ENCODE measurements around the gene LIG1.

Gene LIG1

GRCh38 chr19:48117515-48118130, 52.5 kb downstream of the LIG1 start:
- TF ChIP-seq REST (IDR thresholded peaks at IDR 0.05; ENCODE audit: insufficient read depth in 1 of 2, low read depth in 2 of 2, low read length in 2 of 2) (no peak), SIN3A (IDR thresholded peaks at IDR 0.05; ENCODE audit: borderline replicate concordance, insufficient read depth, low read length) (no peak), TAF1 (IDR thresholded peaks at IDR 0.05; ENCODE audit: borderline replicate concordance, insufficient read depth, low read length) (no peak)

GRCh38 chr19:48113190-48113917, 56.8 kb downstream of the LIG1 start:
- TF ChIP-seq SIN3A (IDR thresholded peaks at IDR 0.05; ENCODE audit: borderline replicate concordance, insufficient read depth, low read length) (no peak), REST (IDR thresholded peaks at IDR 0.05; ENCODE audit: insufficient read depth in 1 of 2, low read depth in 2 of 2, low read length in 2 of 2) (no peak), TAF1 (IDR thresholded peaks at IDR 0.05; ENCODE audit: borderline replicate concordance, insufficient read depth, low read length) (no peak), FOXP2 (optimal IDR thresholded peaks at IDR 0.05; ENCODE audit: borderline replicate concordance, extremely low read depth, extremely low read length, insufficient read depth) (no peak), POLR2AphosphoS5 (IDR thresholded peaks at IDR 0.05; ENCODE audit: low read depth, low read length) (no peak)

- TF ChIP-seq POLR2AphosphoS5 (IDR thresholded peaks at IDR 0.05; ENCODE audit: low read depth, low read length), result no peak
- TF ChIP-seq REST (IDR thresholded peaks at IDR 0.05; ENCODE audit: insufficient read depth in 1 of 2, low read depth in 2 of 2, low read length in 2 of 2), result no peak
- no peak for TF ChIP-seq SIN3A (IDR thresholded peaks at IDR 0.05; ENCODE audit: borderline replicate concordance, insufficient read depth, low read length)
- TF ChIP-seq TAF1 (IDR thresholded peaks at IDR 0.05; ENCODE audit: borderline replicate concordance, insufficient read depth, low read length), result no peak
- no peak for TF ChIP-seq FOXP2 (optimal IDR thresholded peaks at IDR 0.05; ENCODE audit: borderline replicate concordance, extremely low read depth, extremely low read length, insufficient read depth)
Measured at GRCh38 chr19:48111280-48111679, 58.9 kb downstream of the LIG1 start.

- TF ChIP-seq REST (IDR thresholded peaks at IDR 0.05; ENCODE audit: insufficient read depth in 1 of 2, low read depth in 2 of 2, low read length in 2 of 2) (peak; percentile 94 to 96), FOXP2 (optimal IDR thresholded peaks at IDR 0.05; ENCODE audit: borderline replicate concordance, extremely low read depth, extremely low read length, insufficient read depth) (no peak), POLR2AphosphoS5 (IDR thresholded peaks at IDR 0.05; ENCODE audit: low read depth, low read length) (peak; percentile 60; the same call in 1 of the 2 replicates), SIN3A (IDR thresholded peaks at IDR 0.05; ENCODE audit: borderline replicate concordance, insufficient read depth, low read length) (no peak; the same call in 1 of the 2 replicates), TAF1 (IDR thresholded peaks at IDR 0.05; ENCODE audit: borderline replicate concordance, insufficient read depth, low read length) (no peak)
Measured at GRCh38 chr19:48110350-48110966, 59.7 kb downstream of the LIG1 start, which contains the start of gene PLA2G4C. PLA2G4C (minus strand) TSS chr19:48110817; CDS start chr19:48106529, 4,288 bp downstream.

Measured in PFSK-1 (cell line).